Hematopoietic multipotent progenitor cell treated with erythropoietin and hydrocortisone succinate and interleukin-3 and kit ligand, for 8 days (in vitro differentiated cells): ENCODE results near the gene FNDC3B.
A peak's percentile ranks its signal among the peaks of the same experiment; 100 is the strongest.
"Not testable (repeated sequence)": the region's sequence is repeated elsewhere in the genome, so short reads cannot be mapped to it uniquely, and the experiment has no call there.

Source experiments
- DNase-seq: peaks from one replicate; pipeline ENCODE4 v3.0.0-alpha.2; 2015

FNDC3B gene

GRCh38 chr3:172033396-172033795 lies 6.0 kb upstream of the FNDC3B start:
- no peak for DNase-seq

GRCh38 chr3:172034786-172035685 lies 4.3 kb upstream of the FNDC3B start:
- peak; percentile 62 for DNase-seq

- DNase-seq, result peak; percentile 41
Measured at GRCh38 chr3:172036541-172037215, 2.7 kb upstream of the FNDC3B start.

- peak; percentile 25 for DNase-seq
Measured at GRCh38 chr3:172038798-172039435, 461 bp upstream of the FNDC3B start.

GRCh38 chr3:172040078-172040980 lies 951 bp downstream of the FNDC3B start:
- DNase-seq, result peak; percentile 22

- no peak for DNase-seq
Measured at GRCh38 chr3:172040981-172041963, 1.9 kb downstream of the FNDC3B start.

GRCh38 chr3:172042136-172042662 lies 2.8 kb downstream of the FNDC3B start:
- DNase-seq, result no peak

GRCh38 chr3:172042663-172043179 lies 3.3 kb downstream of the FNDC3B start:
- DNase-seq, result not testable (repeated sequence)

GRCh38 chr3:172043233-172043632 lies 3.9 kb downstream of the FNDC3B start:
- no peak for DNase-seq

- no peak for DNase-seq
Measured at GRCh38 chr3:172043766-172044165, 4.4 kb downstream of the FNDC3B start.

- no peak for DNase-seq
Measured at GRCh38 chr3:172044833-172045585, 5.6 kb downstream of the FNDC3B start.

GRCh38 chr3:172046268-172046915 lies 7.0 kb downstream of the FNDC3B start:
- DNase-seq, result no peak

- DNase-seq, result no peak
Measured at GRCh38 chr3:172047567-172048115, 8.3 kb downstream of the FNDC3B start.

- no peak for DNase-seq
Measured at GRCh38 chr3:172048599-172048998, 9.2 kb downstream of the FNDC3B start.

- no peak for DNase-seq
Measured at GRCh38 chr3:172051310-172051956, 12.1 kb downstream of the FNDC3B start.

- no peak for DNase-seq
Measured at GRCh38 chr3:172051957-172052354, 12.6 kb downstream of the FNDC3B start.

- no peak for DNase-seq
Measured at GRCh38 chr3:172052405-172052804, 13.0 kb downstream of the FNDC3B start.

GRCh38 chr3:172054115-172054764 lies 14.9 kb downstream of the FNDC3B start:
- DNase-seq, result no peak
